Activated CD4-positive, alpha-beta T cell treated with anti-CD3 and anti-CD28 coated beads for 36 hours (primary cell): ENCODE results near the gene CARMIL1. TPM values are rescaled to one million over a fixed set of nuclear protein-coding genes. Genes with fewer than 3 reads are reported as not detected.

Experiments
- ATAC-seq: fragments of 200-7000 bp; cut with Tn5 transposase; one replicate; pipeline ENCODE4 v1.10.0; 2021; ENCODE audit warnings: mild to moderate bottlenecking, moderate library complexity
- CTCF ChIA-PET: fragments of 350-600 bp; sonication (Branson Sonifier 250); formaldehyde crosslinking; loops from one replicate; lab custom pipeline; 2021; ENCODE audit warnings: antibody characterized with exemption; lab: Charles Lee
- POLR2A ChIA-PET: fragments of 350-600 bp; sonication (Branson Sonifier 250); formaldehyde crosslinking; loops from one replicate; lab custom pipeline; 2021; ENCODE audit warnings: antibody characterized with exemption, inconsistent platforms; lab: Charles Lee
- DNase-seq: peaks from one replicate; pipeline ENCODE4 v3.0.0-alpha.2; 2020
- H3K27ac Mint-ChIP-seq: one replicate; pipeline ENCODE4 v1.8.0; 2021; ENCODE audit warnings: mixed read lengths
- H3K27me3 Mint-ChIP-seq: one replicate; pipeline ENCODE4 v1.8.0; 2021; ENCODE audit warnings: mixed read lengths
- H3K36me3 Mint-ChIP-seq: one replicate; pipeline ENCODE4 v1.8.0; 2021; ENCODE audit warnings: low read depth, mixed read lengths
- H3K4me1 Mint-ChIP-seq: one replicate; pipeline ENCODE4 v1.8.0; 2021; ENCODE audit warnings: mixed read lengths
- H3K4me3 Mint-ChIP-seq: one replicate; pipeline ENCODE4 v1.8.0; 2021; ENCODE audit warnings: mild to moderate bottlenecking, moderate library complexity, mixed read lengths
- H3K9me3 Mint-ChIP-seq: one replicate; pipeline ENCODE4 v1.8.0; 2021; ENCODE audit warnings: low read depth, mixed read lengths
- intact Hi-C, 2 experiments: fragments of 100-400 bp; cut with DNase I in 1 of 2; cut with micrococcal nuclease in 1 of 2; formaldehyde crosslinking; loops; one replicate each; pipeline versions ENCODE4 v1.14.2 to v1.15.1; 2022 to 2024; cut with DNase I, micrococcal nuclease
- total RNA-seq, 2 experiments: library from RNA; stranded (reverse); gene quantifications; one replicate each; pipeline ENCODE4 v1.2.3, GENCODE V29; 2021

Gene CARMIL1
- total RNA-seq, 2 experiments from 2014 or later: 4.5 to 4.9 TPM

- Mint-ChIP-seq H3K9me3 (no peaks in the 10 kb centered on the region), H3K27me3 (no peaks in the 10 kb centered on the region), H3K27ac (no peak overlapping the region), H3K36me3 (no peaks in the 10 kb centered on the region), H3K4me1 (no peaks in the 10 kb centered on the region), H3K4me3 (no peak overlapping the region)
- no peak for DNase-seq
- ChIA-PET CTCF (interaction anchor here (0.6 to 1.1 kb wide), 2 partner anchors 9 to 125 kb away, joined by 3 read pairs; no protein-coding TSS in a partner anchor), POLR2A (no interaction called here)
- no peak for ATAC-seq
- intact Hi-C loops: no loop called here
Observed at GRCh38 chr6:25615471-25615870, 336.3 kb downstream of the CARMIL1 start.

- ChIA-PET CTCF (no interaction called here), POLR2A (no interaction called here)
- intact Hi-C loops: no loop called here
- H3K27me3 Mint-ChIP-seq: no peaks in the 10 kb centered on the region
- no peak for ATAC-seq
- H3K4me1 Mint-ChIP-seq: no peaks in the 10 kb centered on the region
- H3K4me3 Mint-ChIP-seq: no peak overlapping the region
- H3K36me3 Mint-ChIP-seq: no peaks in the 10 kb centered on the region
- no peak for DNase-seq
- H3K9me3 Mint-ChIP-seq: no peaks in the 10 kb centered on the region
- H3K27ac Mint-ChIP-seq: no peak overlapping the region
Observed at GRCh38 chr6:25617997-25618396, 338.8 kb downstream of the CARMIL1 start.

- H3K27me3 Mint-ChIP-seq: no peaks in the 10 kb centered on the region
- H3K4me1 Mint-ChIP-seq: no peaks in the 10 kb centered on the region
- ATAC-seq (no peak), DNase-seq (no peak)
- H3K36me3 Mint-ChIP-seq: no peaks in the 10 kb centered on the region
- no peaks in the 10 kb centered on the region for H3K9me3 Mint-ChIP-seq
- no peak overlapping the region for H3K4me3 Mint-ChIP-seq
- POLR2A ChIA-PET: no interaction called here
- CTCF ChIA-PET: interaction anchor here (0.7 kb wide), 1 partner anchor 55 kb away, joined by 3 read pairs; no protein-coding TSS in a partner anchor
- no peak overlapping the region for H3K27ac Mint-ChIP-seq
- intact Hi-C loops: no loop called here
Observed at GRCh38 chr6:25619217-25619616, 340.0 kb downstream of the CARMIL1 start.

GRCh38 chr6:25620391-25620790 is 341.2 kb downstream of the CARMIL1 start:
- ChIA-PET CTCF (interaction anchor here (0.6 kb wide), 1 partner anchor 355 kb away, joined by 3 read pairs; no protein-coding TSS in a partner anchor), POLR2A (no interaction called here)
- Mint-ChIP-seq H3K4me1 (no peaks in the 10 kb centered on the region), H3K4me3 (no peak overlapping the region), H3K27ac (no peak overlapping the region), H3K36me3 (no peaks in the 10 kb centered on the region), H3K27me3 (no peaks in the 10 kb centered on the region), H3K9me3 (no peaks in the 10 kb centered on the region)
- no peak for ATAC-seq
- no peak for DNase-seq
- intact Hi-C loops: no loop called here

- Mint-ChIP-seq H3K9me3 (no peaks in the 10 kb centered on the region), H3K27ac (no peak overlapping the region), H3K36me3 (no peaks in the 10 kb centered on the region), H3K27me3 (no peaks in the 10 kb centered on the region), H3K4me3 (no peak overlapping the region), H3K4me1 (no peaks in the 10 kb centered on the region)
- DNase-seq: no peak
- intact Hi-C loops: no loop called here
- CTCF ChIA-PET: no interaction called here
- ATAC-seq: no peak
- POLR2A ChIA-PET: no interaction called here
Observed at GRCh38 chr6:25623065-25623464, 343.9 kb downstream of the CARMIL1 start.

- DNase-seq (no peak), ATAC-seq (no peak)
- POLR2A ChIA-PET: no interaction called here
- CTCF ChIA-PET: interaction anchor here (0.6 to 0.7 kb wide), 2 partner anchors 217 to 401 kb away, joined by 3 to 4 read pairs; no protein-coding TSS in a partner anchor
- no peaks in the 10 kb centered on the region for H3K9me3 Mint-ChIP-seq
- no peak overlapping the region for H3K27ac Mint-ChIP-seq
- no peaks in the 10 kb centered on the region for H3K4me1 Mint-ChIP-seq
- H3K27me3 Mint-ChIP-seq: no peaks in the 10 kb centered on the region
- intact Hi-C loops: no loop called here
- H3K4me3 Mint-ChIP-seq: no peak overlapping the region
- no peaks in the 10 kb centered on the region for H3K36me3 Mint-ChIP-seq
Observed at GRCh38 chr6:25623879-25624278, 344.7 kb downstream of the CARMIL1 start.

- ChIA-PET CTCF (interaction anchor here (0.7 kb wide), 1 partner anchor 385 kb away, joined by 3 read pairs; no protein-coding TSS in a partner anchor), POLR2A (no interaction called here)
- no peak overlapping the region for H3K4me3 Mint-ChIP-seq
- H3K27ac Mint-ChIP-seq: no peak overlapping the region
- H3K4me1 Mint-ChIP-seq: no peaks in the 10 kb centered on the region
- H3K36me3 Mint-ChIP-seq: no peaks in the 10 kb centered on the region
- ATAC-seq (no peak), DNase-seq (no peak)
- H3K9me3 Mint-ChIP-seq: no peaks in the 10 kb centered on the region
- intact Hi-C loops: no loop called here
- H3K27me3 Mint-ChIP-seq: peaks cover 7% of the 10 kb centered on the region
Observed at GRCh38 chr6:25627001-25627400, 347.8 kb downstream of the CARMIL1 start.

- no peak for ATAC-seq
- intact Hi-C loops: no loop called here
Observed at GRCh38 chr6:25628471-25629197, 349.5 kb downstream of the CARMIL1 start.

GRCh38 chr6:25629198-25629576 is 350.0 kb downstream of the CARMIL1 start:
- Mint-ChIP-seq H3K27me3 (peaks cover 7% of the 10 kb centered on the region), H3K36me3 (no peaks in the 10 kb centered on the region), H3K9me3 (no peaks in the 10 kb centered on the region), H3K27ac (no peak overlapping the region), H3K4me3 (no peak overlapping the region), H3K4me1 (no peaks in the 10 kb centered on the region)
- DNase-seq (no peak), ATAC-seq (no peak)
- POLR2A ChIA-PET: no interaction called here
- CTCF ChIA-PET: no interaction called here
- intact Hi-C loops: no loop called here

More at GRCh38 chr6:25628471-25629197, 349.5 kb downstream of the CARMIL1 start:
- H3K27ac Mint-ChIP-seq: no peak overlapping the region
- H3K36me3 Mint-ChIP-seq: no peaks in the 10 kb centered on the region
- CTCF ChIA-PET: no interaction called here
- H3K4me3 Mint-ChIP-seq: no peak overlapping the region
- POLR2A ChIA-PET: no interaction called here
- no peaks in the 10 kb centered on the region for H3K9me3 Mint-ChIP-seq
- peaks cover 7% of the 10 kb centered on the region for H3K27me3 Mint-ChIP-seq
- H3K4me1 Mint-ChIP-seq: no peaks in the 10 kb centered on the region
- DNase-seq: no peak

GRCh38 chr6:25630508-25631278 is 351.5 kb downstream of the CARMIL1 start:
- no peak for DNase-seq
- POLR2A ChIA-PET: no interaction called here
- Mint-ChIP-seq H3K27ac (no peak overlapping the region), H3K36me3 (no peaks in the 10 kb centered on the region), H3K4me3 (no peak overlapping the region), H3K4me1 (no peaks in the 10 kb centered on the region), H3K27me3 (peaks cover 9% of the 10 kb centered on the region), H3K9me3 (no peaks in the 10 kb centered on the region)
- ATAC-seq: no peak
- CTCF ChIA-PET: no interaction called here
- intact Hi-C loops: no loop called here

GRCh38 chr6:25635886-25636317 is 356.7 kb downstream of the CARMIL1 start:
- ATAC-seq: no peak

More at GRCh38 chr6:25635886-25636317, 356.7 kb downstream of the CARMIL1 start:
- Mint-ChIP-seq H3K36me3 (no peaks in the 10 kb centered on the region), H3K27ac (no peak overlapping the region), H3K4me1 (no peaks in the 10 kb centered on the region), H3K27me3 (peaks cover 14% of the 10 kb centered on the region), H3K4me3 (no peak overlapping the region), H3K9me3 (no peaks in the 10 kb centered on the region)
- intact Hi-C loops: no loop called here
- ChIA-PET POLR2A (no interaction called here), CTCF (interaction anchor here (0.6 kb wide), 1 partner anchor 282 kb away, joined by 3 read pairs; no protein-coding TSS in a partner anchor)
- DNase-seq: no peak
